ENCODE measurements around the gene RBPJ.

The RBPJ gene

GRCh38 chr4:26320538-26321372 is at the start of gene RBPJ:
Gene RBPJ (plus strand): TSS chr4:26321014. CDS start chr4:26321029, 15 bp downstream.
- DNase-seq, result peak; percentile 86

GRCh38 chr4:26271703-26272102 is 49.1 kb upstream of the RBPJ start:
- DNase-seq, result no peak

- DNase-seq, result no peak
Observed at GRCh38 chr4:26272654-26273615, 47.9 kb upstream of the RBPJ start.

GRCh38 chr4:26273616-26273980 is 47.2 kb upstream of the RBPJ start:
- DNase-seq, result no peak

- no peak for DNase-seq
Observed at GRCh38 chr4:26275281-26275680, 45.5 kb upstream of the RBPJ start.

- no peak for DNase-seq
Observed at GRCh38 chr4:26279446-26279845, 41.4 kb upstream of the RBPJ start.

- no peak for DNase-seq
Observed at GRCh38 chr4:26281881-26282280, 38.9 kb upstream of the RBPJ start.

- no peak for DNase-seq
Observed at GRCh38 chr4:26284536-26284935, 36.3 kb upstream of the RBPJ start.

GRCh38 chr4:26285272-26285671 is 35.5 kb upstream of the RBPJ start:
- DNase-seq, result no peak

GRCh38 chr4:26287756-26288155 is 33.1 kb upstream of the RBPJ start:
- no peak for DNase-seq

- no peak for DNase-seq
Observed at GRCh38 chr4:26288355-26288909, 32.4 kb upstream of the RBPJ start.

GRCh38 chr4:26289401-26289800 is 31.4 kb upstream of the RBPJ start:
- DNase-seq, result no peak

- DNase-seq, result no peak
Observed at GRCh38 chr4:26290321-26290720, 30.5 kb upstream of the RBPJ start.

GRCh38 chr4:26294904-26295303 is 25.9 kb upstream of the RBPJ start:
- no peak for DNase-seq

- DNase-seq, result no peak
Observed at GRCh38 chr4:26296021-26296420, 24.8 kb upstream of the RBPJ start.

GRCh38 chr4:26296514-26296913 is 24.3 kb upstream of the RBPJ start:
- no peak for DNase-seq

GRCh38 chr4:26297219-26297618 is 23.6 kb upstream of the RBPJ start:
- DNase-seq, result no peak

- no peak for DNase-seq
Observed at GRCh38 chr4:26298198-26298947, 22.4 kb upstream of the RBPJ start.

GRCh38 chr4:26299254-26299882 is 21.4 kb upstream of the RBPJ start:
- no peak for DNase-seq

- no peak for DNase-seq
Observed at GRCh38 chr4:26300314-26301307, 20.2 kb upstream of the RBPJ start.
